ENCODE results near the gene FRMPD2. TPM values are rescaled to one million over a fixed set of nuclear protein-coding genes. Genes with fewer than 3 reads are reported as not detected.

Gene FRMPD2
- total and polyA plus RNA-seq, 2 experiments from 2014 or later, result not detected

DNA sequence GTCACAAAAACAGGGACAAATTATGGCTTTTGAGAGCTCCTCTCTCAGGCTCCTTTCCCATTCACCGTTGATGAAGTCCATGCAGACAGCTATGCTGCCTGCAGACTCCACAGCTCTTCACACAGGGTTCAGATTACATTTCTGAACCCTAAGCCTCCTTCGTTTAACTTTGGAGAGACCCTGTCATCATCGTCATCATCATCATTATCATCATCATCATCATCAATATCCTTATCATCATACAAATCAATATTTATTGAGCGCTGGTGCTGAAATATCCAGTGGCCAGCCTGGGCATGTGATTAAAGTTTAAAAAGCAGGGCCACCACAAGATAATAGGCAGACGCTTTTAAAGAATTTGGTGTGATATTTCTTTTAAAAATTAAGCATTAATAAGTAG lies 66.6 kb downstream of the FRMPD2 start (continued):
- TF ChIP-seq, protein P1, sequence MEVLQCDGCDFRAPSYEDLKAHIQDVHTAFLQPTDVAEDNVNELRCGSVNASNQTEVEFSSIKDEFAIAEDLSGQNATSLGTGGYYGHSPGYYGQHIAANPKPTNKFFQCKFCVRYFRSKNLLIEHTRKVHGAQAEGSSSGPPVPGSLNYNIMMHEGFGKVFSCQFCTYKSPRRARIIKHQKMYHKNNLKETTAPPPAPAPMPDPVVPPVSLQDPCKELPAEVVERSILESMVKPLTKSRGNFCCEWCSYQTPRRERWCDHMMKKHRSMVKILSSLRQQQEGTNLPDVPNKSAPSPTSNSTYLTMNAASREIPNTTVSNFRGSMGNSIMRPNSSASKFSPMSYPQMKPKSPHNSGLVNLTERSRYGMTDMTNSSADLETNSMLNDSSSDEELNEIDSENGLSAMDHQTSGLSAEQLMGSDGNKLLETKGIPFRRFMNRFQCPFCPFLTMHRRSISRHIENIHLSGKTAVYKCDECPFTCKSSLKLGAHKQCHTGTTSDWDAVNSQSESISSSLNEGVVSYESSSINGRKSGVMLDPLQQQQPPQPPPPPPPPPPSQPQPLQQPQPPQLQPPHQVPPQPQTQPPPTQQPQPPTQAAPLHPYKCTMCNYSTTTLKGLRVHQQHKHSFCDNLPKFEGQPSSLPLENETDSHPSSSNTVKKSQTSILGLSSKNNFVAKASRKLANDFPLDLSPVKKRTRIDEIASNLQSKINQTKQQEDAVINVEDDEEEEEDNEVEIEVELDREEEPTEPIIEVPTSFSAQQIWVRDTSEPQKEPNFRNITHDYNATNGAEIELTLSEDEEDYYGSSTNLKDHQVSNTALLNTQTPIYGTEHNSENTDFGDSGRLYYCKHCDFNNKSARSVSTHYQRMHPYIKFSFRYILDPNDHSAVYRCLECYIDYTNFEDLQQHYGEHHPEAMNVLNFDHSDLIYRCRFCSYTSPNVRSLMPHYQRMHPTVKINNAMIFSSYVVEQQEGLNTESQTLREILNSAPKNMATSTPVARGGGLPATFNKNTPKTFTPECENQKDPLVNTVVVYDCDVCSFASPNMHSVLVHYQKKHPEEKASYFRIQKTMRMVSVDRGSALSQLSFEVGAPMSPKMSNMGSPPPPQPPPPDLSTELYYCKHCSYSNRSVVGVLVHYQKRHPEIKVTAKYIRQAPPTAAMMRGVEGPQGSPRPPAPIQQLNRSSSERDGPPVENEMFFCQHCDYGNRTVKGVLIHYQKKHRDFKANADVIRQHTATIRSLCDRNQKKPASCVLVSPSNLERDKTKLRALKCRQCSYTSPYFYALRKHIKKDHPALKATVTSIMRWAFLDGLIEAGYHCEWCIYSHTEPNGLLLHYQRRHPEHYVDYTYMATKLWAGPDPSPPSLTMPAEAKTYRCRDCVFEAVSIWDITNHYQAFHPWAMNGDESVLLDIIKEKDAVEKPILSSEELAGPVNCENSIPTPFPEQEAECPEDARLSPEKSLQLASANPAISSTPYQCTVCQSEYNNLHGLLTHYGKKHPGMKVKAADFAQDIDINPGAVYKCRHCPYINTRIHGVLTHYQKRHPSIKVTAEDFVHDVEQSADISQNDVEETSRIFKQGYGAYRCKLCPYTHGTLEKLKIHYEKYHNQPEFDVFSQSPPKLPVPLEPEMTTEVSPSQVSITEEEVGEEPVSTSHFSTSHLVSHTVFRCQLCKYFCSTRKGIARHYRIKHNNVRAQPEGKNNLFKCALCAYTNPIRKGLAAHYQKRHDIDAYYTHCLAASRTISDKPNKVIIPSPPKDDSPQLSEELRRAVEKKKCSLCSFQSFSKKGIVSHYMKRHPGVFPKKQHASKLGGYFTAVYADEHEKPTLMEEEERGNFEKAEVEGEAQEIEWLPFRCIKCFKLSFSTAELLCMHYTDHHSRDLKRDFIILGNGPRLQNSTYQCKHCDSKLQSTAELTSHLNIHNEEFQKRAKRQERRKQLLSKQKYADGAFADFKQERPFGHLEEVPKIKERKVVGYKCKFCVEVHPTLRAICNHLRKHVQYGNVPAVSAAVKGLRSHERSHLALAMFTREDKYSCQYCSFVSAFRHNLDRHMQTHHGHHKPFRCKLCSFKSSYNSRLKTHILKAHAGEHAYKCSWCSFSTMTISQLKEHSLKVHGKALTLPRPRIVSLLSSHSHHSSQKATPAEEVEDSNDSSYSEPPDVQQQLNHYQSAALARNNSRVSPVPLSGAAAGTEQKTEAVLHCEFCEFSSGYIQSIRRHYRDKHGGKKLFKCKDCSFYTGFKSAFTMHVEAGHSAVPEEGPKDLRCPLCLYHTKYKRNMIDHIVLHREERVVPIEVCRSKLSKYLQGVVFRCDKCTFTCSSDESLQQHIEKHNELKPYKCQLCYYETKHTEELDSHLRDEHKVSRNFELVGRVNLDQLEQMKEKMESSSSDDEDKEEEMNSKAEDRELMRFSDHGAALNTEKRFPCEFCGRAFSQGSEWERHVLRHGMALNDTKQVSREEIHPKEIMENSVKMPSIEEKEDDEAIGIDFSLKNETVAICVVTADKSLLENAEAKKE (CRISPR knock-in tag; IDR thresholded peaks at IDR 0.05), result no peak
- TF ChIP-seq REST (IDR thresholded peaks at IDR 0.05; ENCODE audit: unreplicated experiment) (no peak), POLR2AphosphoS5 (IDR thresholded peaks at IDR 0.05; ENCODE audit: low read depth) (no peak)
- TF ChIP-seq, protein P2, sequence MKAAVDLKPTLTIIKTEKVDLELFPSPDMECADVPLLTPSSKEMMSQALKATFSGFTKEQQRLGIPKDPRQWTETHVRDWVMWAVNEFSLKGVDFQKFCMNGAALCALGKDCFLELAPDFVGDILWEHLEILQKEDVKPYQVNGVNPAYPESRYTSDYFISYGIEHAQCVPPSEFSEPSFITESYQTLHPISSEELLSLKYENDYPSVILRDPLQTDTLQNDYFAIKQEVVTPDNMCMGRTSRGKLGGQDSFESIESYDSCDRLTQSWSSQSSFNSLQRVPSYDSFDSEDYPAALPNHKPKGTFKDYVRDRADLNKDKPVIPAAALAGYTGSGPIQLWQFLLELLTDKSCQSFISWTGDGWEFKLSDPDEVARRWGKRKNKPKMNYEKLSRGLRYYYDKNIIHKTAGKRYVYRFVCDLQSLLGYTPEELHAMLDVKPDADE (IDR thresholded peaks at IDR 0.05), result no peak

All from GM23338 (cell line).